Activated naive CD8-positive, alpha-beta T cell treated with anti-CD3 and anti-CD28 coated beads, Interleukin-2, amount 50 U/mL, for 24 hours (primary cell): ENCODE data around the gene SPTBN1.

ENCODE experiments used
- ATAC-seq: fragments of 150-1000 bp; cut with Tn5 transposase; one replicate; pipeline ENCODE4 v1.10.0; 2021
- DNase-seq: peaks from one replicate; pipeline ENCODE4 v3.0.0; 2021
- H3K27ac Mint-ChIP-seq: one replicate; pipeline ENCODE4 v1.8.0; 2021; ENCODE audit warnings: mild to moderate bottlenecking, mixed read lengths
- H3K27me3 Mint-ChIP-seq: one replicate; pipeline ENCODE4 v1.8.0; 2021; ENCODE audit warnings: mixed read lengths
- H3K36me3 Mint-ChIP-seq: one replicate; pipeline ENCODE4 v1.8.0; 2021; ENCODE audit warnings: low read depth, mixed read lengths
- H3K4me1 Mint-ChIP-seq: one replicate; pipeline ENCODE4 v1.8.0; 2021; ENCODE audit warnings: mixed read lengths
- H3K4me3 Mint-ChIP-seq: one replicate; pipeline ENCODE4 v1.8.0; 2021; ENCODE audit warnings: mild to moderate bottlenecking, moderate library complexity, mixed read lengths
- H3K9me3 Mint-ChIP-seq: one replicate; pipeline ENCODE4 v1.8.0; 2021; ENCODE audit warnings: mixed read lengths

Gene SPTBN1

GRCh38 chr2:54640834-54641540 is 184.9 kb downstream of the SPTBN1 start:
- no peaks in the 10 kb centered on the region for H3K9me3 Mint-ChIP-seq
- H3K4me3 Mint-ChIP-seq, result no peak overlapping the region
- peaks cover 40% of the 10 kb centered on the region for H3K36me3 Mint-ChIP-seq
- peaks cover 6% of the 10 kb centered on the region for H3K4me1 Mint-ChIP-seq
- peak overlapping the region; percentile 23 for H3K27ac Mint-ChIP-seq
- DNase-seq (no peak), ATAC-seq (no peak)
- no peaks in the 10 kb centered on the region for H3K27me3 Mint-ChIP-seq

DNA sequence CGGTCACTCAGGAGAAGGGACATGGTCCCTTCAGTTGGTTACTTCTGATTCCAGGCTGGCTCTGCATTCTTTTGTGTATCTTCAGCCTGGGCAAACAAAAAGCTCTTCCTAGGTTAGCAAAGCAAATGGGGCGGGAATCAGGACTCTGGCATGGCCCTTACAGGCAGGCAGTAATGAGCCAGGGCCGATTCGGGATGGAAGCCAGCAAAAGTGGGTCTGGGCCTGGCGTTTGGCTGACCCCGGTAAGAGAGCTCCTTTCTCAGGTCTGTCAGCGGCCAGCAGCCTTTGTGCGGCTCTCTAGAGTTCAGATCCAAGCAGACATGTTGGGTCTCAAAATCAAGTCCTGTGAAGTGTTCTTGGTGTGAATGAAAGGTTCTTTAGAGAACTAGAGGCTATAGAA is 185.9 kb downstream of the SPTBN1 start:
- DNase-seq (no peak), ATAC-seq (no peak)
- H3K27me3 Mint-ChIP-seq, result no peaks in the 10 kb centered on the region
- no peak overlapping the region for H3K4me3 Mint-ChIP-seq
- H3K27ac Mint-ChIP-seq, result no peak overlapping the region
- H3K9me3 Mint-ChIP-seq, result no peaks in the 10 kb centered on the region
- peaks cover 40% of the 10 kb centered on the region for H3K36me3 Mint-ChIP-seq
- peaks cover 6% of the 10 kb centered on the region for H3K4me1 Mint-ChIP-seq

GRCh38 chr2:54642677-54643430 is 186.7 kb downstream of the SPTBN1 start:
- Mint-ChIP-seq H3K27ac (no peak overlapping the region), H3K27me3 (no peaks in the 10 kb centered on the region)

DNA sequence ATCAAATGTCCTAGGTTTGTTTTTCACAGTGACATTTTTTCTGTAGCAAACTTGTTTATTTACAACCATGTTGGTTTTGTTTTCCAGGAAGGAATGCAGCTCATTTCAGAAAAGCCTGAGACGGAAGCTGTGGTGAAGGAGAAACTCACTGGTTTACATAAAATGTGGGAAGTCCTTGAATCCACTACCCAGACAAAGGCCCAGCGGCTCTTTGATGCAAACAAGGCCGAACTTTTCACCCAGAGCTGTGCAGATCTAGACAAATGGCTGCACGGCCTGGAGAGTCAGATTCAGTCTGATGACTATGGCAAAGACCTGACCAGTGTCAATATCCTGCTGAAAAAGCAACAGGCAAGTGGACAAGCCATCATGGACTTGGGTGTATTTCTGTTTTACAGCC is 188.1 kb downstream of the SPTBN1 start:
- H3K4me1 Mint-ChIP-seq, result peaks cover 4% of the 10 kb centered on the region
- no peaks in the 10 kb centered on the region for H3K27me3 Mint-ChIP-seq
- peaks cover 46% of the 10 kb centered on the region for H3K36me3 Mint-ChIP-seq
- no peak overlapping the region for H3K27ac Mint-ChIP-seq
- ATAC-seq (no peak), DNase-seq (no peak)
- H3K4me3 Mint-ChIP-seq, result no peak overlapping the region
- no peaks in the 10 kb centered on the region for H3K9me3 Mint-ChIP-seq

More at GRCh38 chr2:54642677-54643430, 186.7 kb downstream of the SPTBN1 start:
- peaks cover 6% of the 10 kb centered on the region for H3K4me1 Mint-ChIP-seq
- no peak overlapping the region for H3K4me3 Mint-ChIP-seq
- ATAC-seq (no peak), DNase-seq (no peak)
- no peaks in the 10 kb centered on the region for H3K9me3 Mint-ChIP-seq
- peaks cover 41% of the 10 kb centered on the region for H3K36me3 Mint-ChIP-seq

- Mint-ChIP-seq H3K9me3 (no peaks in the 10 kb centered on the region), H3K36me3 (peaks cover 47% of the 10 kb centered on the region), H3K4me3 (no peak overlapping the region), H3K27ac (no peak overlapping the region), H3K27me3 (no peaks in the 10 kb centered on the region), H3K4me1 (no peaks in the 10 kb centered on the region)
- ATAC-seq, result no peak
- no peak for DNase-seq
Measured at GRCh38 chr2:54646170-54646927, 190.2 kb downstream of the SPTBN1 start.

DNA sequence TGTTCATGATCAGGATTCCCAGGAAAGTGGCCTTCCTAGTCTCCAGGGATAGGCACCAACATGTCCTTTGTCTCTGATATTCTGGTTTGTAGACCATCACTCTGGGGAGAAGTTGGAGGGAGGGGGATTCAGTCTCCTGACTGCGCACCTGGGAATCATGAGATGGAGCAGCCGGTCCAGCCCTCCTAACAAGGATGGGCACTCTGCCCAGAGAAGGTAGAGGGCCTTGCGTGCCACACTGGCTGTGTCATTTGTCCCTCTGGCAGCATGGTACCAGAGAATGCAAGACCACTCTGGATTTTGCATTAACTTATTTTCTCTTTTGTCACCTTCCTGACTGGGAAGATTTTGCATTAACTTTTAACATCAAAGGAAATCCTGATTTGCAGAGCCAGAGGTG is 192.1 kb downstream of the SPTBN1 start:
- H3K9me3 Mint-ChIP-seq, result no peaks in the 10 kb centered on the region
- peaks cover 49% of the 10 kb centered on the region for H3K36me3 Mint-ChIP-seq
- peaks cover 8% of the 10 kb centered on the region for H3K4me1 Mint-ChIP-seq
- no peak for DNase-seq
- no peak for ATAC-seq
- no peaks in the 10 kb centered on the region for H3K27me3 Mint-ChIP-seq
- H3K4me3 Mint-ChIP-seq, result no peak overlapping the region
- H3K27ac Mint-ChIP-seq, result no peak overlapping the region

DNA sequence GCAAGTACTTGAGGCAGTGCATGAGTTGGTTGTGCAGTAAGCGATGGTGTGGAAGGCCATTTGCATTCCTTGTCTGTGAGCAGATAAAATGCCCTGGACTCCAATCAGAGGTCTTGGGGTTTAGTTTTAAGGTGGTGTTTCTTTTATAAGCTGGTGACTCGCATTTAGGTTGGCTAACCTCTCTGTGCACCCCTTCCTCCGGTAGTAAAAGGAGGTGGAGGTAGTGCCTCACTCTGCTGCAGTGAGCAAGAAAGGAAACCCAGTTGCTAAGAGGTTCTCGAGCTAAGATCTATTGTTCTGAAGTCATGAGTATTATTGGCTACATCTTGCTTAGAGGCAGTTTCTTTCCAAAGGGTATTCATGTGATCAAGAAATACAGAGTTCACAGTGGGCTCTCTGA is 193.1 kb downstream of the SPTBN1 start:
- Mint-ChIP-seq H3K4me3 (no peak overlapping the region), H3K27me3 (no peaks in the 10 kb centered on the region), H3K27ac (no peak overlapping the region), H3K36me3 (peaks cover 50% of the 10 kb centered on the region), H3K9me3 (no peaks in the 10 kb centered on the region), H3K4me1 (peaks cover 8% of the 10 kb centered on the region)
- DNase-seq (no peak), ATAC-seq (no peak)

DNA sequence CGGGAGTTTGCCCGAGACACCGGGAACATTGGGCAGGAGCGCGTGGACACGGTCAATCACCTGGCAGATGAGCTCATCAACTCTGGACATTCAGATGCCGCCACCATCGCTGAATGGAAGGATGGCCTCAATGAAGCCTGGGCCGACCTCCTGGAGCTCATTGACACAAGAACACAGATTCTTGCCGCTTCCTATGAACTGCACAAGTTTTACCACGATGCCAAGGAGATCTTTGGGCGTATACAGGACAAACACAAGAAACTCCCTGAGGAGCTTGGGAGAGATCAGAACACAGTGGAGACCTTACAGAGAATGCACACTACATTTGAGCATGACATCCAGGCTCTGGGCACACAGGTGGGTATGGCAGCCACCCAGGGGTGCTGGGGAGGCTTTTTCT is 193.5 kb downstream of the SPTBN1 start:
- no peaks in the 10 kb centered on the region for H3K9me3 Mint-ChIP-seq
- H3K4me1 Mint-ChIP-seq, result peaks cover 8% of the 10 kb centered on the region
- peaks cover 46% of the 10 kb centered on the region for H3K36me3 Mint-ChIP-seq
- no peak overlapping the region for H3K4me3 Mint-ChIP-seq
- no peak overlapping the region for H3K27ac Mint-ChIP-seq
- ATAC-seq (no peak), DNase-seq (no peak)
- H3K27me3 Mint-ChIP-seq, result no peaks in the 10 kb centered on the region

DNA sequence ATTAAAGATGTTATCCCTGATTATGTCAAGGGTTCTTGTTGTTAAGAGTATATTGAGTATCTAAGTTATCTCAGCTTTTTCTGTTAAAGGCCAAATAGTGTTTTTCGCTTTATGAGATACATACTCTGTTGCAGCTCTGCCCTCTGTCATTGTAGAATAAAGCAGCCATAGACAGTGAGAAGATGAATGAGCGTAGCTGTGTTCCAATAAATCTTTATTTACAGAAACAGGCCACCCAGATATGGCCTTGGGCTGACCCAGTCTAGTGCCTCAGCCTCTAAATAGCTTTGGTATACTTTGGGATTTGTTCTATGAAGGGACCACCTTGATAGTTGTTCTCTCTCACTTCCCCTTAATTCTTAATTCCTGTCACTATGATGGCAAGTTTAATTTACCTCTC is 194.5 kb downstream of the SPTBN1 start:
- DNase-seq (no peak), ATAC-seq (no peak)
- H3K4me1 Mint-ChIP-seq, result peaks cover 8% of the 10 kb centered on the region
- H3K27ac Mint-ChIP-seq, result no peak overlapping the region
- no peaks in the 10 kb centered on the region for H3K9me3 Mint-ChIP-seq
- H3K4me3 Mint-ChIP-seq, result no peak overlapping the region
- peaks cover 41% of the 10 kb centered on the region for H3K36me3 Mint-ChIP-seq
- H3K27me3 Mint-ChIP-seq, result no peaks in the 10 kb centered on the region

- Mint-ChIP-seq H3K4me1 (peaks cover 8% of the 10 kb centered on the region), H3K27ac (no peak overlapping the region), H3K36me3 (peaks cover 39% of the 10 kb centered on the region), H3K9me3 (no peaks in the 10 kb centered on the region), H3K4me3 (no peak overlapping the region), H3K27me3 (no peaks in the 10 kb centered on the region)
- DNase-seq, result no peak
- ATAC-seq, result no peak
Measured at GRCh38 chr2:54651291-54651690, 195.2 kb downstream of the SPTBN1 start.

GRCh38 chr2:54652540-54652939 is 196.4 kb downstream of the SPTBN1 start:
- Mint-ChIP-seq H3K36me3 (peaks cover 37% of the 10 kb centered on the region), H3K4me3 (no peak overlapping the region), H3K27me3 (no peaks in the 10 kb centered on the region), H3K27ac (no peak overlapping the region), H3K9me3 (no peaks in the 10 kb centered on the region), H3K4me1 (peaks cover 8% of the 10 kb centered on the region)
- DNase-seq, result no peak
- no peak for ATAC-seq

- Mint-ChIP-seq H3K27me3 (no peaks in the 10 kb centered on the region), H3K9me3 (no peaks in the 10 kb centered on the region), H3K36me3 (peaks cover 38% of the 10 kb centered on the region), H3K4me3 (no peak overlapping the region), H3K4me1 (peaks cover 18% of the 10 kb centered on the region), H3K27ac (no peak overlapping the region)
- ATAC-seq (no peak), DNase-seq (no peak)
Measured at GRCh38 chr2:54653572-54654204, 197.6 kb downstream of the SPTBN1 start.

DNA sequence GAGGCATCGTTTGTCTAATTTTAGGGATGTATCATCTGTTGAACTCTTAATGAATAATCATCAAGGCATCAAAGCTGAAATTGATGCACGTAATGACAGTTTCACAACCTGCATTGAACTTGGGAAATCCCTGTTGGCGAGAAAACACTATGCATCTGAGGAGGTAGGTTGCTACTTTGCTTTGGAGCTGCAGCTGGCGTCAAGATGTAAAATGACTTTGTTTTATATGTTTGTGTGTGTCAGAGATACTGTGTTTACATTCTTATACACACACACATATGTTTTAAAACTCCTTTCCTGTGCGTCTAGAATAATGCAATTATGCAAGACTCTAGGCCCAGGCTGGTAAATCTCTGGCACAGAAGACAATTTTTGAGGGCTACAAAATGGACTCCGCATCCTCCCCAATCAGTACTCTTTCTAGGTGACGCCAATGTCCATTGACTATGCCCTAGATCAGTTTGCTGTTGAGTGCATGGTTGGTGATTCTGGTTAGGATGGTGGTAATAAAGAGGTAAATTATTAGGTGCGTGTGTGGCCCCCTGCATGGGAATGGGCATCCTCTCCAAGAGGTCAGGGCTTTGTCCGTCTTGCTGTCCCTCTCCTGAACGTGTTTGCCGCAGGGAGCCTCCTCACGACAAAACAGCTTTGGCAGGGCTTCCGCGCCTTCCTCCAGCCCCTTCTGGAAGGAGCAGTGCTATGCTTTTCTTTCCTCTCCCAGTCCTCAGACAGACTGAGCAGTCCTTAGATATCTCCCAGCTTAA is 199.1 kb downstream of the SPTBN1 start:
- H3K9me3 Mint-ChIP-seq, result no peaks in the 10 kb centered on the region
- H3K27me3 Mint-ChIP-seq, result no peaks in the 10 kb centered on the region
- peaks cover 40% of the 10 kb centered on the region for H3K36me3 Mint-ChIP-seq
- peaks cover 18% of the 10 kb centered on the region for H3K4me1 Mint-ChIP-seq
- ATAC-seq (no peak), DNase-seq (no peak)
- H3K27ac Mint-ChIP-seq, result no peak overlapping the region
- no peak overlapping the region for H3K4me3 Mint-ChIP-seq

DNA sequence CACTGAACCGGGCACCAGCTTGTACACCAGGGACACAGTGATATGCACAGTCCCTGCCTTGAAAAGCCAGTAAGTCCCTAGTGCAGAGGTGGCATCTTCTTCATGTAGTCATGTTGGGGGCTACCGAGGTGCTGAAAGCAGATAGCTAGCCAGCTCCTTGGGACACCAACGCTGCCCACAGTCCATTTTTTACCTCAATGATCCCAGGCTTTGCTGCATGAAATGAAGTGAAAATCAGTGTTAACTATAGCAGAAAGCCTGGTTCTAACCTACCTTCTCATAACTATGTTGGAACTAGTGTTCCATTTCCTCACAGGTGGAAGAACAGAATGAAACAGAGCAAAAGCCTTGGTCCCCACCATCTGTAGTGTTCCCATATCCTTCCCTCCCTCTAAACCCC is 200.7 kb downstream of the SPTBN1 start:
- H3K9me3 Mint-ChIP-seq, result no peaks in the 10 kb centered on the region

More for the DNA sequence above, 200.7 kb downstream of the SPTBN1 start:
- no peak for DNase-seq
- Mint-ChIP-seq H3K27ac (no peak overlapping the region), H3K36me3 (peaks cover 49% of the 10 kb centered on the region), H3K27me3 (no peaks in the 10 kb centered on the region), H3K4me3 (no peak overlapping the region), H3K4me1 (peaks cover 18% of the 10 kb centered on the region)
- no peak for ATAC-seq
